Liver (tissue), 9 donors: ENCODE results near the gene TRERF1. TPM values are rescaled to one million over a fixed set of nuclear protein-coding genes. Genes with fewer than 3 reads are reported as not detected.

Experiments used
- DNase-seq: peaks from one replicate; pipeline ENCODE4 v3.0.0-alpha.2; 2017; ENCODE audit warnings: low spot score
- H3K27ac ChIP-seq, 2 donors: one replicate each; pipeline ENCODE4 v1.7.0; 2013; ENCODE audit warnings: inconsistent platforms in 2 of 2, low read length in 2 of 2, control low read depth in 1 of 2, low read depth in 1 of 2, mild to moderate bottlenecking in 1 of 2
- H3K27me3 ChIP-seq, 4 donors: one replicate each; pipeline versions ENCODE4 v1.6.1 to v1.7.0; 2013; ENCODE audit warnings: low read length in 3 of 4, inconsistent platforms in 1 of 4, mild to moderate bottlenecking in 1 of 4, moderate library complexity in 1 of 4; ENCODE audit not compliant: control insufficient read depth in 4 of 4, insufficient read depth in 4 of 4
- H3K36me3 ChIP-seq, 4 donors: one replicate each; pipeline versions ENCODE4 v1.6.1 to v1.7.0; 2013; ENCODE audit warnings: low read length in 3 of 4, mild to moderate bottlenecking in 3 of 4, low read depth in 1 of 4, moderate library complexity in 1 of 4; ENCODE audit not compliant: control insufficient read depth in 4 of 4, insufficient read depth in 3 of 4
- H3K4me1 ChIP-seq, 4 donors: one replicate each; pipeline versions ENCODE4 v1.6.1 to v1.7.0; 2013; ENCODE audit warnings: low read length in 3 of 4, mild to moderate bottlenecking in 3 of 4, moderate library complexity in 1 of 4; ENCODE audit not compliant: control insufficient read depth in 4 of 4, insufficient read depth in 4 of 4
- H3K4me3 ChIP-seq, 3 donors: one replicate each; pipeline versions ENCODE4 v1.6.1 to v1.7.0; 2013; ENCODE audit warnings: low read length in 3 of 3, control low read depth in 1 of 3, low read depth in 1 of 3, mild to moderate bottlenecking in 1 of 3
- H3K9ac ChIP-seq, 2 donors: one replicate each; pipeline ENCODE4 v1.7.0; 2013; ENCODE audit warnings: low read length in 2 of 2, mild to moderate bottlenecking in 2 of 2, moderate library complexity in 2 of 2, control low read depth in 1 of 2, low read depth in 1 of 2
- H3K9me3 ChIP-seq, 4 donors: one replicate each; pipeline versions ENCODE4 v1.6.1 to v1.7.0; 2013; ENCODE audit warnings: low read length in 3 of 4; ENCODE audit not compliant: control insufficient read depth in 4 of 4
- ATF3 ChIP-seq: IDR thresholded peaks from 2 replicates; pipeline ENCODE4 v1.6.1; 2016; ENCODE audit warnings: antibody characterized with exemption
- FOXA1 ChIP-seq: IDR thresholded peaks from 2 replicates; pipeline ENCODE4 v1.6.1; 2016; ENCODE audit warnings: antibody characterized with exemption
- FOXA2 ChIP-seq: IDR thresholded peaks from 2 replicates; pipeline ENCODE4 v1.6.1; 2016; ENCODE audit warnings: antibody characterized with exemption
- GABPA ChIP-seq, 2 donors: IDR thresholded peaks in 1 of 2; conservative IDR thresholded peaks in 1 of 2; 2 replicates each; pipeline ENCODE4 v1.6.1; 2016; ENCODE audit warnings: antibody characterized with exemption in 2 of 2, mild to moderate bottlenecking in 1 of 2, moderate library complexity in 1 of 2
- HNF4A ChIP-seq, 2 donors: conservative IDR thresholded peaks; 2 replicates each; pipeline ENCODE4 v1.6.1; 2016; ENCODE audit warnings: antibody characterized with exemption in 2 of 2, mild to moderate bottlenecking in 2 of 2
- HNF4G ChIP-seq: IDR thresholded peaks from 2 replicates; pipeline ENCODE4 v1.6.1; 2016; ENCODE audit warnings: antibody characterized with exemption
- JUND ChIP-seq, 2 donors: IDR thresholded peaks; 2 replicates each; pipeline ENCODE4 v1.6.1; 2016; ENCODE audit warnings: antibody characterized with exemption in 2 of 2
- NR2F2 ChIP-seq: IDR thresholded peaks from 2 replicates; pipeline ENCODE4 v1.6.1; 2016; ENCODE audit warnings: antibody characterized with exemption
- RAD21 ChIP-seq, 2 donors: IDR thresholded peaks; 2 replicates each; pipeline ENCODE4 v1.6.1; 2016; ENCODE audit warnings: antibody characterized with exemption in 2 of 2, mild to moderate bottlenecking in 2 of 2
- REST ChIP-seq: IDR thresholded peaks from 2 replicates; pipeline ENCODE4 v1.6.1; 2016; ENCODE audit warnings: antibody characterized with exemption, mild to moderate bottlenecking
- RXRA ChIP-seq, 2 donors: IDR thresholded peaks; 2 replicates each; pipeline ENCODE4 v1.6.1; 2017 to 2018; ENCODE audit warnings: antibody characterized with exemption in 2 of 2, mild to moderate bottlenecking in 1 of 2
- SP1 ChIP-seq: IDR thresholded peaks from 2 replicates; pipeline ENCODE4 v1.6.1; 2018; ENCODE audit warnings: antibody characterized with exemption, mild to moderate bottlenecking
- TAF1 ChIP-seq: conservative IDR thresholded peaks from 2 replicates; pipeline ENCODE4 v1.6.1; 2016; ENCODE audit warnings: antibody characterized with exemption, mild to moderate bottlenecking
- YY1 ChIP-seq: IDR thresholded peaks from 2 replicates; pipeline ENCODE4 v1.6.1; 2016; ENCODE audit warnings: antibody characterized with exemption, mild to moderate bottlenecking
- WGBS: extraction: QIAGEN DNeasy Blood & Tissue Kit; methylation state at CpG from one replicate; pipeline ENCODE4 v1.1.7; 2013; 5-methylcytosine and 5-hydroxymethylcytosine counted together
- polyA plus RNA-seq, 2 donors: library from polyadenylated mRNA; stranded (reverse) in 1 of 2; unstranded in 1 of 2; fragments of 200-250 nt in 1 of 2; fragments of >200 nt in 1 of 2; fragmentation: Nextera tagmentation in 1 of 2; extraction: Ambion mirVana in 1 of 2; gene quantifications; one replicate each; pipeline versions ENCODE4 v1.2.1 to v1.2.3, GENCODE V29; 2013 to 2015
- total RNA-seq, 2 donors: library from RNA; depleted of rRNA; stranded (reverse); fragments of >200 nt; gene quantifications; one replicate each; pipeline ENCODE4 v1.2.3, GENCODE V29; 2014
- TF ChIP-seq, protein P1 (sequence below): IDR thresholded peaks from 2 replicates; pipeline ENCODE4 v1.6.1; 2016; ENCODE audit warnings: antibody characterized with exemption
- TF ChIP-seq, protein P2 (sequence below): fragments of 150-350 bp; IDR thresholded peaks from 2 replicates; pipeline ENCODE4 v1.5.1; 2017; ENCODE audit warnings: improper control_type of control experiment, low read depth, low read length; ENCODE audit not compliant: missing input control
- donor health status: healthy.
- donor health status: healthy.
- donor health status: healthy.
- donor health status: healthy.
- donor health status: healthy.

TRERF1 gene
- total and polyA plus RNA-seq, 4 donors: 0.33 to 1.3 (median 0.68) TPM

GRCh38 chr6:42428326-42429041 lies 23.2 kb downstream of the TRERF1 start:
- Histone ChIP-seq H3K27ac (peak overlapping the region; percentile 18 to 20), H3K4me1 (peaks cover 1 to 8% (median 3%) of the 10 kb centered on the region in 4 donors), H3K9ac (no peak overlapping the region), H3K36me3 (no peaks in the 10 kb centered on the region), H3K27me3 (no peaks in the 10 kb centered on the region), H3K4me3 (no peak overlapping the region), H3K9me3 (no peaks in the 10 kb centered on the region)
- DNase-seq: no peak
- TF ChIP-seq RXRA (IDR thresholded peaks at IDR 0.05) (peak in 1 of 2 donors; percentile 22), HNF4A (conservative IDR thresholded peaks at IDR 0.05) (no peak), RAD21 (IDR thresholded peaks at IDR 0.05) (no peak), NR2F2 (peak; percentile 79), SP1 (no peak), FOXA2 (no peak), GABPA (IDR thresholded peaks at IDR 0.05 in 1 of 2, conservative IDR thresholded peaks at IDR 0.05 in 1 of 2) (no peak), FOXA1 (no peak), JUND (IDR thresholded peaks at IDR 0.05) (no peak)
- TF ChIP-seq, protein P1, sequence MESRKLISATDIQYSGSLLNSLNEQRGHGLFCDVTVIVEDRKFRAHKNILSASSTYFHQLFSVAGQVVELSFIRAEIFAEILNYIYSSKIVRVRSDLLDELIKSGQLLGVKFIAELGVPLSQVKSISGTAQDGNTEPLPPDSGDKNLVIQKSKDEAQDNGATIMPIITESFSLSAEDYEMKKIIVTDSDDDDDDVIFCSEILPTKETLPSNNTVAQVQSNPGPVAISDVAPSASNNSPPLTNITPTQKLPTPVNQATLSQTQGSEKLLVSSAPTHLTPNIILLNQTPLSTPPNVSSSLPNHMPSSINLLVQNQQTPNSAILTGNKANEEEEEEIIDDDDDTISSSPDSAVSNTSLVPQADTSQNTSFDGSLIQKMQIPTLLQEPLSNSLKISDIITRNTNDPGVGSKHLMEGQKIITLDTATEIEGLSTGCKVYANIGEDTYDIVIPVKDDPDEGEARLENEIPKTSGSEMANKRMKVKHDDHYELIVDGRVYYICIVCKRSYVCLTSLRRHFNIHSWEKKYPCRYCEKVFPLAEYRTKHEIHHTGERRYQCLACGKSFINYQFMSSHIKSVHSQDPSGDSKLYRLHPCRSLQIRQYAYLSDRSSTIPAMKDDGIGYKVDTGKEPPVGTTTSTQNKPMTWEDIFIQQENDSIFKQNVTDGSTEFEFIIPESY: no peak
- TF ChIP-seq, protein P2, sequence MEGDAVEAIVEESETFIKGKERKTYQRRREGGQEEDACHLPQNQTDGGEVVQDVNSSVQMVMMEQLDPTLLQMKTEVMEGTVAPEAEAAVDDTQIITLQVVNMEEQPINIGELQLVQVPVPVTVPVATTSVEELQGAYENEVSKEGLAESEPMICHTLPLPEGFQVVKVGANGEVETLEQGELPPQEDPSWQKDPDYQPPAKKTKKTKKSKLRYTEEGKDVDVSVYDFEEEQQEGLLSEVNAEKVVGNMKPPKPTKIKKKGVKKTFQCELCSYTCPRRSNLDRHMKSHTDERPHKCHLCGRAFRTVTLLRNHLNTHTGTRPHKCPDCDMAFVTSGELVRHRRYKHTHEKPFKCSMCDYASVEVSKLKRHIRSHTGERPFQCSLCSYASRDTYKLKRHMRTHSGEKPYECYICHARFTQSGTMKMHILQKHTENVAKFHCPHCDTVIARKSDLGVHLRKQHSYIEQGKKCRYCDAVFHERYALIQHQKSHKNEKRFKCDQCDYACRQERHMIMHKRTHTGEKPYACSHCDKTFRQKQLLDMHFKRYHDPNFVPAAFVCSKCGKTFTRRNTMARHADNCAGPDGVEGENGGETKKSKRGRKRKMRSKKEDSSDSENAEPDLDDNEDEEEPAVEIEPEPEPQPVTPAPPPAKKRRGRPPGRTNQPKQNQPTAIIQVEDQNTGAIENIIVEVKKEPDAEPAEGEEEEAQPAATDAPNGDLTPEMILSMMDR: no peak
- 58% methylated on average over 7 of the region's 7 CpGs for WGBS

- WGBS: 93% methylated on average over 2 of the region's 2 CpGs
- peaks cover 0 to 2% (median 0%) of the 10 kb centered on the region in 4 donors for H3K27me3 ChIP-seq
- H3K9me3 ChIP-seq: no peaks in the 10 kb centered on the region
- no peak for DNase-seq
- H3K4me3 ChIP-seq: no peak overlapping the region
- H3K27ac ChIP-seq: peak overlapping the region in 1 of 2 donors; percentile 20
- H3K36me3 ChIP-seq: no peaks in the 10 kb centered on the region
- TF ChIP-seq JUND (IDR thresholded peaks at IDR 0.05): no peak
- TF ChIP-seq RAD21 (IDR thresholded peaks at IDR 0.05): no peak
- TF ChIP-seq FOXA1: no peak
- TF ChIP-seq REST: no peak
- no peak for TF ChIP-seq HNF4G
- TF ChIP-seq NR2F2: no peak
- TF ChIP-seq RXRA (IDR thresholded peaks at IDR 0.05): no peak
- TF ChIP-seq ATF3: no peak
- no peak for TF ChIP-seq YY1
- no peak for TF ChIP-seq SP1
- TF ChIP-seq HNF4A (conservative IDR thresholded peaks at IDR 0.05): no peak
- no peak for TF ChIP-seq TAF1
- H3K9ac ChIP-seq: no peak overlapping the region
- peaks cover 1 to 8% (median 3%) of the 10 kb centered on the region in 4 donors for H3K4me1 ChIP-seq
Observed at GRCh38 chr6:42427871-42428270, 23.9 kb downstream of the TRERF1 start.
